HepG2 (cell line): ENCODE measurements around the gene SLC17A9. TPM values are rescaled to one million over a fixed set of nuclear protein-coding genes. Genes with fewer than 3 reads are reported as not detected.
A peak's percentile ranks its signal among the peaks of the same experiment; 100 is the strongest.

Experiments
- BCL6 ChIP-seq: IDR thresholded peaks from 2 replicates; pipeline ENCODE4 v1.6.1; 2016; ENCODE audit warnings: missing genetic modification reagents, missing compliant biosample characterization
- CENPX ChIP-seq: sonication (generic); formaldehyde crosslinking; IDR thresholded peaks from 2 replicates; pipeline ENCODE4 v1.9.0; 2021; ENCODE audit warnings: mild to moderate bottlenecking, missing genetic modification reagents, moderate library complexity
- ELF3 ChIP-seq: IDR thresholded peaks from 2 replicates; pipeline ENCODE4 v1.6.1; 2016; ENCODE audit warnings: missing genetic modification reagents, missing compliant biosample characterization
- ETV5 ChIP-seq: IDR thresholded peaks from 2 replicates; pipeline ENCODE4 v1.6.1; 2018; ENCODE audit warnings: missing biosample characterization, missing genetic modification reagents, inconsistent platforms, borderline replicate concordance
- FOXK1 ChIP-seq: sonication (generic); formaldehyde crosslinking; IDR thresholded peaks from 2 replicates; pipeline ENCODE4 v1.4.0; 2020; ENCODE audit warnings: low read depth, missing genetic modification reagents, borderline replicate concordance
- HOXA7 ChIP-seq: sonication (generic); formaldehyde crosslinking; IDR thresholded peaks from 2 replicates; pipeline ENCODE4 v1.8.1; 2022; ENCODE audit warnings: mild to moderate bottlenecking, missing genetic modification reagents, moderate library complexity
- NFE2L1 ChIP-seq: sonication (generic); formaldehyde crosslinking; IDR thresholded peaks from 2 replicates; pipeline ENCODE4 v1.4.0; 2020; ENCODE audit warnings: missing genetic modification reagents, mild to moderate bottlenecking, borderline replicate concordance
- ZFP37 ChIP-seq: sonication (generic); formaldehyde crosslinking; IDR thresholded peaks from 2 replicates; pipeline ENCODE4 v1.4.0; 2020; ENCODE audit warnings: missing genetic modification reagents, borderline replicate concordance
- ZFP41 ChIP-seq: sonication (generic); formaldehyde crosslinking; IDR thresholded peaks from 2 replicates; pipeline ENCODE4 v1.4.0; 2020; ENCODE audit warnings: mild to moderate bottlenecking, missing genetic modification reagents, borderline replicate concordance
- ZNF260 ChIP-seq: sonication (generic); formaldehyde crosslinking; IDR thresholded peaks from 2 replicates; pipeline ENCODE4 v1.4.0; 2020; ENCODE audit warnings: missing genetic modification reagents, low read depth, mild to moderate bottlenecking, borderline replicate concordance
- ZNF484 ChIP-seq: sonication (generic); formaldehyde crosslinking; IDR thresholded peaks from 2 replicates; pipeline ENCODE4 v1.5.1; 2020; ENCODE audit warnings: mild to moderate bottlenecking, low read depth, missing genetic modification reagents, borderline replicate concordance
- ZNF614 ChIP-seq: IDR thresholded peaks from 2 replicates; pipeline ENCODE4 v1.6.1; 2018; ENCODE audit warnings: missing biosample characterization, missing genetic modification reagents, inconsistent platforms, borderline replicate concordance
- ZNF660 ChIP-seq: sonication (generic); formaldehyde crosslinking; IDR thresholded peaks from 2 replicates; pipeline ENCODE4 v1.5.1; 2020; ENCODE audit warnings: mild to moderate bottlenecking, low read depth, missing genetic modification reagents, borderline replicate concordance
- polyA plus RNA-seq, 8 experiments: library from polyadenylated mRNA; depleted of rRNA in 3 of 8; stranded (reverse) in 7 of 8; unstranded in 1 of 8; fragments of >200 nt; fragmentation: Illumina TruSeq in 4 of 8; extraction: Trizol in 4 of 8; gene quantifications; 2 replicates each; pipeline versions ENCODE4 v1.2.1 to v1.2.3, GENCODE V29; 2011 to 2016; ENCODE audit warnings: low read depth in 4 of 8, missing spikeins in 1 of 8, mixed read lengths in 1 of 8; ENCODE audit not compliant: insufficient read depth in 1 of 8
- total RNA-seq, 5 experiments: library from RNA; depleted of rRNA; stranded (reverse); fragments of >200 nt; fragmentation: Illumina TruSeq; extraction: Trizol; gene quantifications; 2 replicates each; pipeline ENCODE4 v1.2.3, GENCODE V29; 2016; ENCODE audit warnings: low read depth in 1 of 5
- TF ChIP-seq, protein P1 (sequence below): sonication (generic); formaldehyde crosslinking; IDR thresholded peaks from 2 replicates; pipeline ENCODE4 v1.9.0; 2021; ENCODE audit warnings: missing genetic modification reagents, mild to moderate bottlenecking, borderline replicate concordance
- TF ChIP-seq, protein P2 (sequence below): sonication (generic); formaldehyde crosslinking; conservative IDR thresholded peaks from 2 replicates; pipeline ENCODE4 v1.8.0; 2022; ENCODE audit warnings: low read depth, missing genetic modification reagents
- TF ChIP-seq, protein P3 (sequence below): sonication (generic); formaldehyde crosslinking; IDR thresholded peaks from 2 replicates; pipeline ENCODE4 v1.5.1; 2020; ENCODE audit warnings: mild to moderate bottlenecking, missing genetic modification reagents, moderate library complexity
- TF ChIP-seq, protein P4 (sequence below): sonication (generic); formaldehyde crosslinking; IDR thresholded peaks from 2 replicates; pipeline ENCODE4 v1.8.0; 2023; ENCODE audit warnings: mild to moderate bottlenecking, missing genetic modification reagents
- TF ChIP-seq, protein P5 (sequence below): sonication (generic); formaldehyde crosslinking; IDR thresholded peaks from 2 replicates; pipeline ENCODE4 v1.8.0; 2022; ENCODE audit warnings: missing genetic modification reagents, mild to moderate bottlenecking, borderline replicate concordance

SLC17A9 gene
- total and polyA plus RNA-seq, 2 of the 13 experiments (the other 11 are each of a cell fraction or from before 2014, with no cell fraction given) = 110 to 191 TPM

DNA sequence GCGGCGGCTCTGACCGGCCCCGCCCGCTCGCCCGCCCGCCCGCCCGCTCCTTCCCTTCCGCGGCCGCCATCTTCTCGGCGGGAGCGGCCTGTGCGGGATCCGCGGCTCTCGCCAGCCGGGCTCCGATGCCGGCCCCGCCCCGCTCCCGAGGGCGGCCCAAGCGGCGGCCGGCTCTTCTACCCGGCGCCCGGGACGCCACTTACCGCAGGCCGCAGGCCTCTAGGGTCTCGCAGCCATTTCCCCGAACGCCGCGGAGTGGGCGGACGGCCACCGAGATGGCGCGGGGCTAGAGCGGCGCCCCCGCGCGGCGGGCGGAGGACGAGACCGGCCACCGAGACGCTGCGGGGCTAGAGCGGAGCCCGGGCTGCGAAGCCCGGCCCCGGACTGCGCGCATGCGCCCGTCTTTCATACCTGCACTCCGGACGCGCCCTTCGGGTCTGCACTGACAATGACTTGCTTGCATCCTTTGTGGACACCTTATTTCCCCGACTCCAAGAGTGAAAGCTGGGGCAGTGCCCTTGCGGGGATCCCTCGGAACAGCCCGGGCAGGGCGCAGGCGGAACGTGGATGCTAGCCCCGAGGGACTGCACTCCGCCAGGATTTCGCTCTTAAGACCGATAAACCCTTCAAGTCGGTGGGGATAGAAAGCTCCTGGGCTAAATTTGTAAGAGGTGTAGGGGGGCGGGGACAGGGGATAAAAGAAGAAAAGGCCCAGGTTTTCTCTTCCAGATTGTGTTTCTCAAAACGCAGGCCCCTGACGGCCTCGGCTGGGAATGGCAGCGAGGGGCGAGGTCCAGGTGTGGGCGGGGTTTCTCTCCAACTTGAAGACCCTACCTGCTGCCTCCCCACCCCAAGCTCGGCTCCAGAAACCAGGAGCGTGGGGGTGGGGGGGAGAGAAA, 26.0 kb upstream of the SLC17A9 start, which contains the start of gene DIDO1 (continued):
- TF ChIP-seq, protein P1, sequence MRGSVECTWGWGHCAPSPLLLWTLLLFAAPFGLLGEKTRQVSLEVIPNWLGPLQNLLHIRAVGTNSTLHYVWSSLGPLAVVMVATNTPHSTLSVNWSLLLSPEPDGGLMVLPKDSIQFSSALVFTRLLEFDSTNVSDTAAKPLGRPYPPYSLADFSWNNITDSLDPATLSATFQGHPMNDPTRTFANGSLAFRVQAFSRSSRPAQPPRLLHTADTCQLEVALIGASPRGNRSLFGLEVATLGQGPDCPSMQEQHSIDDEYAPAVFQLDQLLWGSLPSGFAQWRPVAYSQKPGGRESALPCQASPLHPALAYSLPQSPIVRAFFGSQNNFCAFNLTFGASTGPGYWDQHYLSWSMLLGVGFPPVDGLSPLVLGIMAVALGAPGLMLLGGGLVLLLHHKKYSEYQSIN = no peak
- peak; percentile 43; the same call in 1 of the 2 replicates for TF ChIP-seq FOXK1 (CRISPR knock-in tag)
- TF ChIP-seq ETV5 (CRISPR knock-in tag) = peak; percentile 54; the same call in 1 of the 2 replicates
- peak; percentile 87 for TF ChIP-seq ELF3
- TF ChIP-seq, protein P2, sequence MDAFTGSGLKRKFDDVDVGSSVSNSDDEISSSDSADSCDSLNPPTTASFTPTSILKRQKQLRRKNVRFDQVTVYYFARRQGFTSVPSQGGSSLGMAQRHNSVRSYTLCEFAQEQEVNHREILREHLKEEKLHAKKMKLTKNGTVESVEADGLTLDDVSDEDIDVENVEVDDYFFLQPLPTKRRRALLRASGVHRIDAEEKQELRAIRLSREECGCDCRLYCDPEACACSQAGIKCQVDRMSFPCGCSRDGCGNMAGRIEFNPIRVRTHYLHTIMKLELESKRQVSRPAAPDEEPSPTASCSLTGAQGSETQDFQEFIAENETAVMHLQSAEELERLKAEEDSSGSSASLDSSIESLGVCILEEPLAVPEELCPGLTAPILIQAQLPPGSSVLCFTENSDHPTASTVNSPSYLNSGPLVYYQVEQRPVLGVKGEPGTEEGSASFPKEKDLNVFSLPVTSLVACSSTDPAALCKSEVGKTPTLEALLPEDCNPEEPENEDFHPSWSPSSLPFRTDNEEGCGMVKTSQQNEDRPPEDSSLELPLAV (CRISPR knock-in tag) = no peak
- TF ChIP-seq, protein P3, sequence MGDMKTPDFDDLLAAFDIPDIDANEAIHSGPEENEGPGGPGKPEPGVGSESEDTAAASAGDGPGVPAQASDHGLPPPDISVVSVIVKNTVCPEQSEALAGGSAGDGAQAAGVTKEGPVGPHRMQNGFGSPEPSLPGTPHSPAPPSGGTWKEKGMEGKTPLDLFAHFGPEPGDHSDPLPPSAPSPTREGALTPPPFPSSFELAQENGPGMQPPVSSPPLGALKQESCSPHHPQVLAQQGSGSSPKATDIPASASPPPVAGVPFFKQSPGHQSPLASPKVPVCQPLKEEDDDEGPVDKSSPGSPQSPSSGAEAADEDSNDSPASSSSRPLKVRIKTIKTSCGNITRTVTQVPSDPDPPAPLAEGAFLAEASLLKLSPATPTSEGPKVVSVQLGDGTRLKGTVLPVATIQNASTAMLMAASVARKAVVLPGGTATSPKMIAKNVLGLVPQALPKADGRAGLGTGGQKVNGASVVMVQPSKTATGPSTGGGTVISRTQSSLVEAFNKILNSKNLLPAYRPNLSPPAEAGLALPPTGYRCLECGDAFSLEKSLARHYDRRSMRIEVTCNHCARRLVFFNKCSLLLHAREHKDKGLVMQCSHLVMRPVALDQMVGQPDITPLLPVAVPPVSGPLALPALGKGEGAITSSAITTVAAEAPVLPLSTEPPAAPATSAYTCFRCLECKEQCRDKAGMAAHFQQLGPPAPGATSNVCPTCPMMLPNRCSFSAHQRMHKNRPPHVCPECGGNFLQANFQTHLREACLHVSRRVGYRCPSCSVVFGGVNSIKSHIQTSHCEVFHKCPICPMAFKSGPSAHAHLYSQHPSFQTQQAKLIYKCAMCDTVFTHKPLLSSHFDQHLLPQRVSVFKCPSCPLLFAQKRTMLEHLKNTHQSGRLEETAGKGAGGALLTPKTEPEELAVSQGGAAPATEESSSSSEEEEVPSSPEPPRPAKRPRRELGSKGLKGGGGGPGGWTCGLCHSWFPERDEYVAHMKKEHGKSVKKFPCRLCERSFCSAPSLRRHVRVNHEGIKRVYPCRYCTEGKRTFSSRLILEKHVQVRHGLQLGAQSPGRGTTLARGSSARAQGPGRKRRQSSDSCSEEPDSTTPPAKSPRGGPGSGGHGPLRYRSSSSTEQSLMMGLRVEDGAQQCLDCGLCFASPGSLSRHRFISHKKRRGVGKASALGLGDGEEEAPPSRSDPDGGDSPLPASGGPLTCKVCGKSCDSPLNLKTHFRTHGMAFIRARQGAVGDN (CRISPR knock-in tag) = peak; percentile 90
- peak; percentile 28; the same call in 1 of the 2 replicates for TF ChIP-seq BCL6 (CRISPR knock-in tag)
- no peak for TF ChIP-seq ZNF660
- TF ChIP-seq, protein P4, sequence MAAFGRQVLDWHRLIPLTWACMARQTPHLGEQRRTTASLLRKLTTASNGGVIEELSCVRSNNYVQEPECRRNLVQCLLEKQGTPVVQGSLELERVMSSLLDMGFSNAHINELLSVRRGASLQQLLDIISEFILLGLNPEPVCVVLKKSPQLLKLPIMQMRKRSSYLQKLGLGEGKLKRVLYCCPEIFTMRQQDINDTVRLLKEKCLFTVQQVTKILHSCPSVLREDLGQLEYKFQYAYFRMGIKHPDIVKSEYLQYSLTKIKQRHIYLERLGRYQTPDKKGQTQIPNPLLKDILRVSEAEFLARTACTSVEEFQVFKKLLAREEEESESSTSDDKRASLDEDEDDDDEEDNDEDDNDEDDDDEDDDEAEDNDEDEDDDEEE (CRISPR knock-in tag) = peak; percentile 16; the same call in 1 of the 2 replicates
- no peak for TF ChIP-seq ZFP37 (CRISPR knock-in tag)
- no peak for TF ChIP-seq NFE2L1 (CRISPR knock-in tag)
- TF ChIP-seq HOXA7 (CRISPR knock-in tag) = no peak
- TF ChIP-seq CENPX = no peak
- TF ChIP-seq ZNF614 (CRISPR knock-in tag) = peak; percentile 83; the same call in 1 of the 2 replicates
- TF ChIP-seq ZNF260 (CRISPR knock-in tag) = no peak
- TF ChIP-seq, protein P5, sequence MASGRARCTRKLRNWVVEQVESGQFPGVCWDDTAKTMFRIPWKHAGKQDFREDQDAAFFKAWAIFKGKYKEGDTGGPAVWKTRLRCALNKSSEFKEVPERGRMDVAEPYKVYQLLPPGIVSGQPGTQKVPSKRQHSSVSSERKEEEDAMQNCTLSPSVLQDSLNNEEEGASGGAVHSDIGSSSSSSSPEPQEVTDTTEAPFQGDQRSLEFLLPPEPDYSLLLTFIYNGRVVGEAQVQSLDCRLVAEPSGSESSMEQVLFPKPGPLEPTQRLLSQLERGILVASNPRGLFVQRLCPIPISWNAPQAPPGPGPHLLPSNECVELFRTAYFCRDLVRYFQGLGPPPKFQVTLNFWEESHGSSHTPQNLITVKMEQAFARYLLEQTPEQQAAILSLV (CRISPR knock-in tag) = 0 out of 2 replicates have a peak, but pooled peaks have one; percentile 68
- no peak for TF ChIP-seq ZNF484 (CRISPR knock-in tag)
- TF ChIP-seq ZFP41 = peak; percentile 51; the same call in 1 of the 2 replicates
